Measurements from ENCODE around the gene GPC3.

DNA sequence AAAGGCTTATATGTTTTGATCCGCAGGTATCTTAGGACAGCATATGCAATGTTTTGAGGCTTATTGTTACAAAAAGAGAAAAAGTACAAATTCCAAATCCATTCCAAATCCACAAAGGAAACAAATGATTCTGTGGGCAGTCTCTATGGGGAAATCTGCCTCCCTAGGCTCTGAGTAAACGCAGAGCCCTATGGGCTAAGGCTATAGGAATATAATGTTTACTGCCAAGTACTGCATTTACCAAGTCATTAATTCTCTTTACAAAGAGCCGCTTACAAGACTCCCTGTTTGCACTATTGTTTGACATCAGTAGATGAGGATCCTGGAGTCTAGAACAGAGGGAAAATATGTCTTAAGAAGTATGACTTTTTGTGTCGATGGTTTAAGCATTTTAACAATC is 357.7 kb downstream of the GPC3 start:
- TF ChIP-seq POLR2A (IDR thresholded peaks at IDR 0.05), result no peak
- TF ChIP-seq, protein P1, sequence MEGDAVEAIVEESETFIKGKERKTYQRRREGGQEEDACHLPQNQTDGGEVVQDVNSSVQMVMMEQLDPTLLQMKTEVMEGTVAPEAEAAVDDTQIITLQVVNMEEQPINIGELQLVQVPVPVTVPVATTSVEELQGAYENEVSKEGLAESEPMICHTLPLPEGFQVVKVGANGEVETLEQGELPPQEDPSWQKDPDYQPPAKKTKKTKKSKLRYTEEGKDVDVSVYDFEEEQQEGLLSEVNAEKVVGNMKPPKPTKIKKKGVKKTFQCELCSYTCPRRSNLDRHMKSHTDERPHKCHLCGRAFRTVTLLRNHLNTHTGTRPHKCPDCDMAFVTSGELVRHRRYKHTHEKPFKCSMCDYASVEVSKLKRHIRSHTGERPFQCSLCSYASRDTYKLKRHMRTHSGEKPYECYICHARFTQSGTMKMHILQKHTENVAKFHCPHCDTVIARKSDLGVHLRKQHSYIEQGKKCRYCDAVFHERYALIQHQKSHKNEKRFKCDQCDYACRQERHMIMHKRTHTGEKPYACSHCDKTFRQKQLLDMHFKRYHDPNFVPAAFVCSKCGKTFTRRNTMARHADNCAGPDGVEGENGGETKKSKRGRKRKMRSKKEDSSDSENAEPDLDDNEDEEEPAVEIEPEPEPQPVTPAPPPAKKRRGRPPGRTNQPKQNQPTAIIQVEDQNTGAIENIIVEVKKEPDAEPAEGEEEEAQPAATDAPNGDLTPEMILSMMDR (IDR thresholded peaks at IDR 0.05), result no peak
